ENCODE data around the gene SLC5A9.

DNA sequence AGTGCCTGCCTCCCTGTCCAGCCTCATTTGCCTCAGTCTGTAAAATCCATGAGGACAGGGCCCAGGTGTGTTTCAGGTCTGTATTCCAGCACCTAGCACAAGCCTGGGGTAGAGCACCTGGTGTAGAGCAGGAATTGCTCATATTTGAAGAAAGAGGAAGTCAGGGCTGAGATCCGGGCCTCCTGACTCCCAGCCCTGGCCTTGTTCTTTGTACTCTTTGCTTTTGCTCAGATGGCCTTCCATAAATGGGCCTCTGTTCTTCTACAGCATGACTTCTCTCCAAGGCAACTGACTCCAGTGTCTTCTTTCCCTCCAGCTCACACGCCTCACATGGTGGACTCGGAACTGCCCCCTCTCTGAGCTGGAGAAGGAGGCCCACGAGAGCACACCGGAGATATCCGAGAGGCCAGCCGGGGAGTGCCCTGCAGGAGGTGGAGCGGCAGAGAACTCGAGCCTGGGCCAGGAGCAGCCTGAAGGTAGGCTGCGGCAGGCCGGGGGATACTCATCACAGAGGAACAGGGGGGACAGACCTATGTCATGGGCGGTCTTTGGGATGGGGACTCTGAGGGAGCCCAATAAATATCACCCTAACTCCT lies 19.7 kb downstream of the SLC5A9 start:
- TF ChIP-seq, protein P1, sequence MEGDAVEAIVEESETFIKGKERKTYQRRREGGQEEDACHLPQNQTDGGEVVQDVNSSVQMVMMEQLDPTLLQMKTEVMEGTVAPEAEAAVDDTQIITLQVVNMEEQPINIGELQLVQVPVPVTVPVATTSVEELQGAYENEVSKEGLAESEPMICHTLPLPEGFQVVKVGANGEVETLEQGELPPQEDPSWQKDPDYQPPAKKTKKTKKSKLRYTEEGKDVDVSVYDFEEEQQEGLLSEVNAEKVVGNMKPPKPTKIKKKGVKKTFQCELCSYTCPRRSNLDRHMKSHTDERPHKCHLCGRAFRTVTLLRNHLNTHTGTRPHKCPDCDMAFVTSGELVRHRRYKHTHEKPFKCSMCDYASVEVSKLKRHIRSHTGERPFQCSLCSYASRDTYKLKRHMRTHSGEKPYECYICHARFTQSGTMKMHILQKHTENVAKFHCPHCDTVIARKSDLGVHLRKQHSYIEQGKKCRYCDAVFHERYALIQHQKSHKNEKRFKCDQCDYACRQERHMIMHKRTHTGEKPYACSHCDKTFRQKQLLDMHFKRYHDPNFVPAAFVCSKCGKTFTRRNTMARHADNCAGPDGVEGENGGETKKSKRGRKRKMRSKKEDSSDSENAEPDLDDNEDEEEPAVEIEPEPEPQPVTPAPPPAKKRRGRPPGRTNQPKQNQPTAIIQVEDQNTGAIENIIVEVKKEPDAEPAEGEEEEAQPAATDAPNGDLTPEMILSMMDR (conservative IDR thresholded peaks at IDR 0.05 in 1 of 2, IDR thresholded peaks at IDR 0.05 in 1 of 2; ENCODE audit: low read depth in 1 of 2, low read length in 2 of 2) = no peak
- TF ChIP-seq EZH2 (IDR thresholded peaks at IDR 0.05; ENCODE audit: low read length, missing control alignments) = no peak

Measured in fibroblast of lung (primary cell).